HCEC 1CT (cell line): Measurements from ENCODE around the gene MYO10.

Source experiments
- DNase-seq: peaks from one replicate; pipeline ENCODE4 v3.0.0-alpha.2; 2017

Gene MYO10

GRCh38 chr5:16914108-16914435, 22.0 kb downstream of the MYO10 start:
- no peak for DNase-seq

GRCh38 chr5:16913187-16914107, 22.6 kb downstream of the MYO10 start:
- DNase-seq = no peak

- DNase-seq = no peak
These were observed 24.0 kb downstream of the MYO10 start for GRCh38 chr5:16912080-16912479.

- DNase-seq = no peak
These were observed 26.6 kb downstream of the MYO10 start for GRCh38 chr5:16909464-16909863.

- DNase-seq = no peak
These were observed 28.8 kb downstream of the MYO10 start for GRCh38 chr5:16907270-16907669.

- DNase-seq = no peak
These were observed 29.8 kb downstream of the MYO10 start for GRCh38 chr5:16906255-16906654.

GRCh38 chr5:16903480-16904300, 32.4 kb downstream of the MYO10 start:
- DNase-seq = no peak

GRCh38 chr5:16902846-16903245, 33.2 kb downstream of the MYO10 start:
- peak; percentile 97 for DNase-seq

GRCh38 chr5:16901021-16901644, 35.0 kb downstream of the MYO10 start:
- DNase-seq = no peak

GRCh38 chr5:16899171-16899570, 36.9 kb downstream of the MYO10 start:
- DNase-seq = no peak

- DNase-seq = no peak
These were observed 38.3 kb downstream of the MYO10 start for GRCh38 chr5:16897800-16898199.

GRCh38 chr5:16897284-16897704, 38.8 kb downstream of the MYO10 start:
- DNase-seq = peak; percentile 44

- DNase-seq = no peak
These were observed 39.3 kb downstream of the MYO10 start for GRCh38 chr5:16896767-16897166.

GRCh38 chr5:16894236-16895057, 41.6 kb downstream of the MYO10 start:
- DNase-seq = peak; percentile 62

GRCh38 chr5:16891033-16891432, 45.1 kb downstream of the MYO10 start:
- no peak for DNase-seq

- DNase-seq = peak; percentile 75
These were observed 46.0 kb downstream of the MYO10 start for GRCh38 chr5:16889972-16890519.

GRCh38 chr5:16889203-16889971, 46.7 kb downstream of the MYO10 start:
- peak; percentile 66 for DNase-seq

GRCh38 chr5:16888694-16889124, 47.4 kb downstream of the MYO10 start:
- peak; percentile 67 for DNase-seq

- DNase-seq = no peak
These were observed 49.2 kb downstream of the MYO10 start for GRCh38 chr5:16886793-16887345.

- DNase-seq = peak; percentile 91
These were observed 49.7 kb downstream of the MYO10 start for GRCh38 chr5:16886366-16886736.
